ENCODE measurements around the gene EPHX1.
"Not testable (repeated sequence)": the region's sequence is repeated elsewhere in the genome, so short reads cannot be mapped to it uniquely, and the experiment has no call there.

The EPHX1 gene

DNA sequence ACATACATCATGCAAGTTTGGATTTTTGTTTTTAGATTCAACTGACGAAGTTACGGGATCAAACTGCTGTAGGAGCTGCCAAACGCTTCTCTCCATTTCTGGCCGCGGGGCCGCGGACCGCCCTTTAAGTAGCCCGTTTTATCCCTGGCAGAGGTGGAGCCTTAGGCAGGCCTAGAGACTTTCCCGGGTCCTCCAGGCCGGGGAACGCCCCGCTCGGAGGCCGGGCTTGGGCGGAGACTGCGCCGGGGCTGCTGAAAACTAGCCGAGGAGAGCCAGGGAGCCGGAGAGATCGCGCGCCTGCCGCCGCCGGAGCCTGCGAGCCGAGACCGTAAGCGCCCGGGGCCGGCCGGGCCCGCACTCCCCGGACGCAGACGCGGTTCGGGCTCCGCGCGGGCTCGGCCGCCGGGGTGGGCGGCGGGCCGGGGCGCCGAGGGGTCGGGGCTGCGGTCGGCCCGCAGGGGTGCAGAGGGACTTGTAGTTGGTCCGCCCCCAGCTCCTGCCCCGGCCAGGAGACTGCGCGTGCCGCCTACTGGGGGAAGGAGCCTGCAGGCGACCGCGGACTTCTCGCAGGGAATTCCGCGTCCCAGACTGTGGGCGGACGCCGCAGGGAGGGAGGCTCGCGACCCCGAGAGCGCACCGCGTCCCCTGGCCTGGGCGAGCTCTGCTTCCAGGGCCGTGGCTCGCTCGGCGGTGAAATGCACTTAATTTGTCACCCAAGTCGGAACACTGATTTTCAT lies at the start of gene EPHX1:
EPHX1 (plus strand) TSS at position 283 of the 737 bp plus-strand sequence. CDS start 18,606 bp downstream, outside the sequence.
- TF ChIP-seq EZH2phosphoT487 (IDR thresholded peaks at IDR 0.05; ENCODE audit: borderline replicate concordance, low read length) = peak; percentile 40; the same call in 1 of the 2 replicates
- TF ChIP-seq, protein P1, sequence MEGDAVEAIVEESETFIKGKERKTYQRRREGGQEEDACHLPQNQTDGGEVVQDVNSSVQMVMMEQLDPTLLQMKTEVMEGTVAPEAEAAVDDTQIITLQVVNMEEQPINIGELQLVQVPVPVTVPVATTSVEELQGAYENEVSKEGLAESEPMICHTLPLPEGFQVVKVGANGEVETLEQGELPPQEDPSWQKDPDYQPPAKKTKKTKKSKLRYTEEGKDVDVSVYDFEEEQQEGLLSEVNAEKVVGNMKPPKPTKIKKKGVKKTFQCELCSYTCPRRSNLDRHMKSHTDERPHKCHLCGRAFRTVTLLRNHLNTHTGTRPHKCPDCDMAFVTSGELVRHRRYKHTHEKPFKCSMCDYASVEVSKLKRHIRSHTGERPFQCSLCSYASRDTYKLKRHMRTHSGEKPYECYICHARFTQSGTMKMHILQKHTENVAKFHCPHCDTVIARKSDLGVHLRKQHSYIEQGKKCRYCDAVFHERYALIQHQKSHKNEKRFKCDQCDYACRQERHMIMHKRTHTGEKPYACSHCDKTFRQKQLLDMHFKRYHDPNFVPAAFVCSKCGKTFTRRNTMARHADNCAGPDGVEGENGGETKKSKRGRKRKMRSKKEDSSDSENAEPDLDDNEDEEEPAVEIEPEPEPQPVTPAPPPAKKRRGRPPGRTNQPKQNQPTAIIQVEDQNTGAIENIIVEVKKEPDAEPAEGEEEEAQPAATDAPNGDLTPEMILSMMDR (IDR thresholded peaks at IDR 0.05; ENCODE audit: low read depth, low read length, poor library complexity, severe bottlenecking) = no peak
- Histone ChIP-seq H3K4me2 (ENCODE audit: low read length) (peak within 1 kb of the TSS; percentile 58), H3K27ac (ENCODE audit: low read depth, low read length) (no peak within 1 kb of the TSS), H3K9me3 (ENCODE audit: control insufficient read depth, insufficient read depth, low read length) (no peaks in the 10 kb centered on the region), H3K36me3 (ENCODE audit: control insufficient read depth, low read length) (no peaks in the 10 kb centered on the region), H3K9me2 (replicated peaks; ENCODE audit: control insufficient read depth, low read length) (no peaks in the 10 kb centered on the region), H3K27me3 (ENCODE audit: control insufficient read depth, low read length) (peaks cover 20% of the 10 kb centered on the region), H3K79me2 (ENCODE audit: control insufficient read depth, low read length) (no peaks in the 10 kb centered on the region), H3F3A (ENCODE audit: control insufficient read depth, insufficient read depth) (no peaks in the 10 kb centered on the region), H4K20me1 (ENCODE audit: control insufficient read depth, insufficient read depth, low read depth, low read length) (peaks cover 4% of the 10 kb centered on the region; the same call in 1 of the 2 replicates), H3K4me1 (ENCODE audit: control insufficient read depth, low read length) (no peaks in the 10 kb centered on the region), H3K4me3 (ENCODE audit: low read length) (peak within 1 kb of the TSS; percentile 49)

- Histone ChIP-seq H3K9me3 (ENCODE audit: control insufficient read depth, insufficient read depth, low read length) (no peaks in the 10 kb centered on the region), H3K9me2 (replicated peaks; ENCODE audit: control insufficient read depth, low read length) (no peaks in the 10 kb centered on the region), H3K27ac (ENCODE audit: low read depth, low read length) (no peak overlapping the region), H3K4me2 (ENCODE audit: low read length) (no peak overlapping the region), H3K36me3 (ENCODE audit: control insufficient read depth, low read length) (no peaks in the 10 kb centered on the region), H3F3A (ENCODE audit: control insufficient read depth, insufficient read depth) (no peaks in the 10 kb centered on the region), H4K20me1 (ENCODE audit: control insufficient read depth, insufficient read depth, low read depth, low read length) (no peaks in the 10 kb centered on the region), H3K79me2 (ENCODE audit: control insufficient read depth, low read length) (no peaks in the 10 kb centered on the region), H3K4me1 (ENCODE audit: control insufficient read depth, low read length) (peaks cover 13% of the 10 kb centered on the region), H3K27me3 (ENCODE audit: control insufficient read depth, low read length) (peaks cover 21% of the 10 kb centered on the region), H3K4me3 (ENCODE audit: low read length) (no peak overlapping the region)
- no peak for TF ChIP-seq EZH2phosphoT487 (IDR thresholded peaks at IDR 0.05; ENCODE audit: borderline replicate concordance, low read length)
- TF ChIP-seq, protein P1 (IDR thresholded peaks at IDR 0.05; ENCODE audit: low read depth, low read length, poor library complexity, severe bottlenecking) = no peak
These were observed 49.4 kb upstream of the EPHX1 start for GRCh38 chr1:225760531-225760930.

DNA sequence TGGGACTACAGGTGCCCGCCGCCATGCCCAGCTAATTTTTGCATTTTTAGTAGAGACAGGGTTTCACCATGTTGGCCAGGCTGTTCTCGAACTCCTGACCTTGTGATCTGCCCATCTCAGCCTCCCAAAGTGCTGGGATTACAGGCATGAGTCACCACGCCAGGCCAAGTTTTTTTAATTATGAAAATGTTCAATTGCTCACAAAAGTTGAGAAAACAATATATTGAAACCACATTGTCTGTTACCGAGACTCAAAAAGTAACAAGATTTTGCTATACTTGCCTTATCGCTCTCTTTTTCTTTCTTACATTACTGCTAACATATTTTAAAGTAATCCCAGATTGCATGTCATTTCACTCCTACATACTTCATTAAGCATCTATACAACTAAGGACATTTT lies 48.5 kb upstream of the EPHX1 start:
- not testable (repeated sequence) for H3K79me2 ChIP-seq (ENCODE audit: control insufficient read depth, low read length); H3K9me2 ChIP-seq (replicated peaks; ENCODE audit: control insufficient read depth, low read length); H3F3A ChIP-seq (ENCODE audit: control insufficient read depth, insufficient read depth); H3K27ac ChIP-seq (ENCODE audit: low read depth, low read length); H3K36me3 ChIP-seq (ENCODE audit: control insufficient read depth, low read length); H3K4me3 ChIP-seq (ENCODE audit: low read length); H4K20me1 ChIP-seq (ENCODE audit: control insufficient read depth, insufficient read depth, low read depth, low read length); H3K9me3 ChIP-seq (ENCODE audit: control insufficient read depth, insufficient read depth, low read length); H3K4me2 ChIP-seq (ENCODE audit: low read length)
- Histone ChIP-seq H3K27me3 (ENCODE audit: control insufficient read depth, low read length) (peaks cover 21% of the 10 kb centered on the region), H3K4me1 (ENCODE audit: control insufficient read depth, low read length) (peaks cover 13% of the 10 kb centered on the region)

DNA sequence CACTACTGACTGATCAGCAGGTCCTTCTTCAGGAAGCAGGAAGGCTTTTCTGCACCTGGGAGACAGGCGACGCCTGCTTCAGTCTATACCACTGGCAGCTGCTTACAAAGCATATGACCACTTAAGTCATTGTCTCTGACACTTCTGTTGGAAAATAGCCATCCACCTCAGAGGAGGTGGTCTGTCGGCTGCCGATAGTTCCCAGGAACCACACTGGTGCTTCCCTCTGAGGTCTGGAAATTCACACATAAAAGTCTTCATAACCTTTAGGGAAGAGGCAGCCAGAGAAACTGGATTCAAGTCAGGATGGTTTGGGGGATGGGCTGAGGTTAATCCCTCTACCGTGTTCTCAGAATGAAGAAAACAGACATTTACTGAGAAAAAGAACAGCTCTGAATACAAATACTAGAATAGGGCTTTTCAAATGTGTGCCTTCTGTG lies 47.9 kb upstream of the EPHX1 start:
- no peak overlapping the region for H3K27ac ChIP-seq (ENCODE audit: low read depth, low read length)
- no peak for TF ChIP-seq EZH2phosphoT487 (IDR thresholded peaks at IDR 0.05; ENCODE audit: borderline replicate concordance, low read length)
- TF ChIP-seq, protein P1 (IDR thresholded peaks at IDR 0.05; ENCODE audit: low read depth, low read length, poor library complexity, severe bottlenecking) = no peak
- H3K9me2 ChIP-seq (replicated peaks; ENCODE audit: control insufficient read depth, low read length) = no peaks in the 10 kb centered on the region
- H3F3A ChIP-seq (ENCODE audit: control insufficient read depth, insufficient read depth) = no peaks in the 10 kb centered on the region
- H3K4me3 ChIP-seq (ENCODE audit: low read length) = no peak overlapping the region
- no peaks in the 10 kb centered on the region for H3K9me3 ChIP-seq (ENCODE audit: control insufficient read depth, insufficient read depth, low read length)
- no peaks in the 10 kb centered on the region for H3K79me2 ChIP-seq (ENCODE audit: control insufficient read depth, low read length)
- H4K20me1 ChIP-seq (ENCODE audit: control insufficient read depth, insufficient read depth, low read depth, low read length) = no peaks in the 10 kb centered on the region
- H3K36me3 ChIP-seq (ENCODE audit: control insufficient read depth, low read length) = no peaks in the 10 kb centered on the region
- H3K27me3 ChIP-seq (ENCODE audit: control insufficient read depth, low read length) = peaks cover 24% of the 10 kb centered on the region
- peaks cover 13% of the 10 kb centered on the region for H3K4me1 ChIP-seq (ENCODE audit: control insufficient read depth, low read length)
- no peak overlapping the region for H3K4me2 ChIP-seq (ENCODE audit: low read length)

Measured in DOHH2 (cell line).